Retinal pigment epithelial cell (primary cell): Measurements from ENCODE around the gene PCSK4.
A peak's percentile ranks its signal among the peaks of the same experiment; 100 is the strongest.

Experiments used
- DNase-seq: peaks from one replicate; pipeline ENCODE4 v3.0.0-alpha.2; 2010; ENCODE audit warnings: low read depth
- H3K4me3 ChIP-seq: 2 replicates; pipeline ENCODE4 v1.5.1; 2011; ENCODE audit warnings: mild to moderate bottlenecking, low read length, control low read depth, moderate library complexity
- TF ChIP-seq, protein P1 (sequence below): conservative IDR thresholded peaks from 2 replicates; pipeline ENCODE4 v1.5.1; 2011; ENCODE audit warnings: low read depth, low read length, control low read depth, inconsistent platforms

The PCSK4 gene

DNA sequence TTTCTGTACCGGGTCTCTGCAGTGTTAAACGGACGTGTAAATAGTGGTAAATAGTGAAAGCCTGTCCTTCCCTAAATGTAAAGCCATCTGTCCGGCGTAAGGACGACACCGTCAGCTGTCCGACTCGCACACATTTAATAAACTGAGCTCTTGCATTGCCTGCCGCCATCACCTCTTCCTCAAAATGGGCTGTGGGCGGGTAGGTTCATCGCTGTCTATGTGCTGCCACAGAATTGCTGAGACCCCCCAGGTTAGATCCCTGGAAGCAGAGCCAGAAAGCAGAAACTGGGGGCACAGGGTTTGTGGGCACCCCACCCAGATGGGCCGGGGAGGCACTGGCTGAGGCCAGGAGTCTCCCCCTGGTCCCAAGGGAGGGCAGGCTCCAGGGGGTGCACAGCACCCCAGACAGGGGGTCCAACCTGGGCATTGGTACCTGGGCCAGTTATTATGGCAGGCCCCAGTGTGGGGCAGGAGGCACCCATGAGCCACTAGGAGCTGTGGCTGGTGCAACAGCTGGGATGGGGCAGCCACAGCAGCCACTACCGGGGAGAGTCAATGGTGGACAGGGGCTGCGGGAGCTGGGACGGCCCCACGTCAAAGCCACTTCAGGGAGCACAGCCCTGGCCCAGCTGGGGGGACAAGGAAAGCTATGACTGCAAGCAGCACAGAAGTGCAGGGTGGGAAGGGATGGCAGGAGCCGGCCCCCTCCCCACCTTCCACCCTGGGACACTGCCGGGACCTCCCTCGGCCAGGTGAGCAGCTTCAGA, 16.9 kb downstream of the PCSK4 start:
- TF ChIP-seq, protein P1, sequence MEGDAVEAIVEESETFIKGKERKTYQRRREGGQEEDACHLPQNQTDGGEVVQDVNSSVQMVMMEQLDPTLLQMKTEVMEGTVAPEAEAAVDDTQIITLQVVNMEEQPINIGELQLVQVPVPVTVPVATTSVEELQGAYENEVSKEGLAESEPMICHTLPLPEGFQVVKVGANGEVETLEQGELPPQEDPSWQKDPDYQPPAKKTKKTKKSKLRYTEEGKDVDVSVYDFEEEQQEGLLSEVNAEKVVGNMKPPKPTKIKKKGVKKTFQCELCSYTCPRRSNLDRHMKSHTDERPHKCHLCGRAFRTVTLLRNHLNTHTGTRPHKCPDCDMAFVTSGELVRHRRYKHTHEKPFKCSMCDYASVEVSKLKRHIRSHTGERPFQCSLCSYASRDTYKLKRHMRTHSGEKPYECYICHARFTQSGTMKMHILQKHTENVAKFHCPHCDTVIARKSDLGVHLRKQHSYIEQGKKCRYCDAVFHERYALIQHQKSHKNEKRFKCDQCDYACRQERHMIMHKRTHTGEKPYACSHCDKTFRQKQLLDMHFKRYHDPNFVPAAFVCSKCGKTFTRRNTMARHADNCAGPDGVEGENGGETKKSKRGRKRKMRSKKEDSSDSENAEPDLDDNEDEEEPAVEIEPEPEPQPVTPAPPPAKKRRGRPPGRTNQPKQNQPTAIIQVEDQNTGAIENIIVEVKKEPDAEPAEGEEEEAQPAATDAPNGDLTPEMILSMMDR, result no peak
- no peak for DNase-seq
- no peak overlapping the region for H3K4me3 ChIP-seq

DNA sequence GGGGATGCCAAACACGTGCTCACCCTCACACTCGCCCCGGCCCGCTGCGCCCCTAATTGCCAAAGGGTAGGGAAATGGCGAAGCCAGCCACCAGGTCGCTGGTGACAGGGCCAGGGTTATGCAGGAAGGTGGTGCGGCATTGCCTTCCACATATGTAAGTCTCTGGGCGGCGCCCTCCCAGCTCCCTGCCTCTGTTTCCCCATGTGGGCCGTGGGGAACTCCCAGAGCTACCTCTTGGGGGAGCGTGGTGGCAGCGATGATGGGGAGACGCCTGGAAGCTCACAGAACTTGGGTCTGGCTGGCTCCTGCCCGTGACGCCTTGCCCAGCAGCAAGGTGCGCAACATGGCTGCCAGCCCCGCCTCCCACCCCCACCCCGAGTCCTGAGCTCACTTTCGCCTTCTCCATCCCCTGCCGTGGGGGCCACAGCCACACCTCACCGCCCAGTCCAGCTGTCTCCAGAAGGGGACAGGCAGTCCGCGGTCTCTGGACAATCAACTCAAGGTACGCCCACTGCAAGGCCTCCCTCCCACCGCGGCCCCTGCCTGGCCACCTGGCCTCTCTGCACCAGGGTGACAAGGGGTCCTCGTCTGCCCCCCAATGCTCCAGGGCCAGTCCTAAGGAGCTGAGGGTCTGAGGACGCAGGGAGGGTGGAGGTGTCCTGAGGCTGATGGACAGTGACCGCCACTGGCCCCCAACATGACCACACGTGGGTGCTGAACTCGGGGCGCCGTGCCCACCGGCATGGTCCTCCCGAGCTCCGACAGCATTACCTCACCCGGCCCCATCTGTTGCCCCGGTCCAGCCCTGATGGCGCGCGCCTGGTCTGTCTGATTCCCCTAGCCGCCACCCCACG, 17.7 kb downstream of the PCSK4 start:
- H3K4me3 ChIP-seq, result no peak overlapping the region
- DNase-seq, result no peak
- TF ChIP-seq, protein P1, result no peak

DNA sequence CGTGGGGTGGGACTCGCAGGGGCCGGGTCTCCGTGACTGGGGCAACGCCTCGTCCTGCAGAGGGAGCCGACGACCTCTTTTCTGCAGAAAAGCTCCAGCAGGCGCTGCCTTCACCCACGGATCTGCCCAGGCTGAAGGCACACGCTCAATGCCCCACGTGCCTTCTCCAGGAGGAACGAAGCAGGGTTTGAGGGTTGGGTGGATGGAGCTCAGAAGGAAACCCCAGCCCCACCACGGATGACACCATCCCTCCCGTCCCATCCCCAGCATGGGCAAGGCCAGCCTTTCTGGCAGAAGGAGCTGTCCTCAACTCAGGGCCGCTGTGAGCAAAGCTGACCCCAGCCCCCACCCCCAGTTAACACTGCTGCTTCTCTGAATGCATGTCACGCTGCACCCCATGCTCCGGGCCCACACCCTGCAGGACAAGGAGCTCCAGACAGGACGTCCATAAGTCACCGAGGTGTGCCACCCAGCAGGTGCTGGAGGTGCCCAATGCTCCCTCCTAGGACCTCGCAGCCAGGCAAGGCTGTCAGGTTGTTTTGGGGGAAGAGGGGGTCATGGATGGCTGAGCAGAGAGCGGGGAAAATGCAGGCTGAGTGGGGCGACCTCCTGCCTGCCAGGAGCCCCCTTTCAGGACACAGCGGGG, 18.5 kb downstream of the PCSK4 start:
- TF ChIP-seq, protein P1, result peak; percentile 21

DNA sequence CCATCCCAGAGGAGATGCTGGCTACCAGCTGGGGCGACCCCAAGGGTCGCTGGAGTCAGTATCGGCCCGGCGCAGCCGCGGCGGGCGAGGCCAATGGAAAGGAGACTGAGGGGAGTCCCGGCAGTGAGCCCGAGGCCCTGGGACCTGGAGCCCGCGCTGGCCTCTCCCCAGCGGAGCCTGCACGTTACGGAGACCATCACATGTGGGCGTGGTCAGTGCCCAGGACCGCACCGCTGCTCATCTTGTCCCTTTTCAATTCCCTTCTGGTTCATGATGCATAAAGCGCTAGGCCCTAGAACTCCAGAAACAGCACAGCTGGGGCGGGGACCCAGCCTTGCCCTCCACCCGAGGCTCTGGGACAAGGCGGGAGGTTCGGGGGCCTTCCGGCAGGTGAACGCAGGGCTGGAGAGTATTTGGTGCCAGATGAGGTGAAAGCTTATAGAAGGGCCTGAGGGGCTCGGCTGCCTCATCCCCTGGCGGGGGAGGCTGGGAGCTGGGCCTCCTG, 19.1 kb downstream of the PCSK4 start:
- TF ChIP-seq, protein P1, result no peak
- peak overlapping the region; percentile 24 for H3K4me3 ChIP-seq
- DNase-seq, result no peak

More for the DNA sequence above, 18.5 kb downstream of the PCSK4 start:
- no peak for DNase-seq
- no peak overlapping the region for H3K4me3 ChIP-seq

DNA sequence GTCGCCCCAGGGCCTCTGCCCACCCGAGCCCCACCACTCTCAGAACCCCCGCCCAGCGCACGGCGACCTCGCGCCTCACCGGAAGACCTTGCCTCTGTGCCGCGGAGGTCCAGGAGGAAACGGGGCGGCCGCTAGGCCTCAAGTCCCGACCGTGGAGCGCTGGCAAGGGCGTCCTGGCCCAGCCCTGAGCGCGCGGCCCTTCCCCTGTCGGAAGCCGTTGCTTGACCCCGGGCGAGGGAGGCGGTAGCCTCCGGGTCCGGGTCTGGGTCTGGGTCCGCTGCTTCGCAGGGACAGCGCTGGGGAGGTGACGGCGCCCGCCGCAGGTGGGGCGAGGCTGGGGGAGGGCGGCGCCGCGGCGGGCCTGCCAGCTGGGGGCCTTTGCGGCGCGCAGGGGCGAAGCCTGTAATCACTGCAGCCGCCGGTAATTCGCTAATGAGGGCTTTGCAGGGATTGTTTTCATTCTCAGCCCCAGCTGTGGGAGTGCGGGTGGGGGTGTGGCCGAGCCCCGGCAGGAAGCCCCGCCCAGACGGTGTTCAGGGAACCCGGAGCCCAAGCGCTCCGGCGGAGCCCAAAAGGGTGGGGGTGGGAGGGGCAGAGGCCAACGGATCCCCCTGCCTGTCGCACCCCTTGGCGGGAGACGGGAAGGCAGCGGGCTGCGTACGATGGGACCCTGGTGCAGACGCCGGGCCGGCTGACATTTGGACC, 19.7 kb downstream of the PCSK4 start:
- H3K4me3 ChIP-seq, result peak overlapping the region; percentile 24
- TF ChIP-seq, protein P1, result no peak
- DNase-seq, result no peak

DNA sequence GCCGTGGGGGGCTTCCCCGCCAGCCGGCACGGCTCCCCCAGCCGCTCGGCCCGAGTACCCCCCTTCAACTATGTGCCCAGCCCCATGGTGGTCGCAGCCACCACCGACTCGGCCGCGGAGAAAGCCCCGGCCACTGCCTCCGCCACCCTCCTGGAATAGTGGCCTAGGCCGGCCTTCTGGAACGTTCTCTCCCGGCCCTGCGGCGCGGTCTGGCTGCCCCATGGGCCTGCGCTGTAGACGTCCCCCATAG, 20.2 kb downstream of the PCSK4 start:
- H3K4me3 ChIP-seq, result peak overlapping the region; percentile 20

More for the DNA sequence above, 20.2 kb downstream of the PCSK4 start:
- TF ChIP-seq, protein P1, result no peak
- DNase-seq, result no peak
